T-helper 2 cell treated with Interferon-gamma antibody and Interleukin-4, amounts not matched to agents 5 μg/mL and 100 μg/mL, for 36 hours (primary cell): ENCODE measurements around the gene SLC35E1.
"Not testable (repeated sequence)": the region's sequence is repeated elsewhere in the genome, so short reads cannot be mapped to it uniquely, and the experiment has no call there.

ENCODE experiments used
- DNase-seq: peaks from one replicate; pipeline ENCODE4 v3.0.0; 2021; ENCODE audit warnings: low spot score
- H3K27ac Mint-ChIP-seq: one replicate; pipeline ENCODE4 v1.8.0; 2021; ENCODE audit warnings: mild to moderate bottlenecking, mixed read lengths
- H3K27me3 Mint-ChIP-seq: one replicate; pipeline ENCODE4 v1.8.0; 2021; ENCODE audit warnings: low read depth, mixed read lengths
- H3K36me3 Mint-ChIP-seq: one replicate; pipeline ENCODE4 v1.8.0; 2021; ENCODE audit warnings: low read depth, mixed read lengths
- H3K4me1 Mint-ChIP-seq: one replicate; pipeline ENCODE4 v1.8.0; 2021; ENCODE audit warnings: low read depth, mixed read lengths
- H3K4me3 Mint-ChIP-seq: one replicate; pipeline ENCODE4 v1.8.0; 2022; ENCODE audit warnings: mild to moderate bottlenecking, moderate library complexity, mixed read lengths
- H3K9me3 Mint-ChIP-seq: one replicate; pipeline ENCODE4 v1.8.0; 2021; ENCODE audit warnings: mixed read lengths

The SLC35E1 gene

DNA sequence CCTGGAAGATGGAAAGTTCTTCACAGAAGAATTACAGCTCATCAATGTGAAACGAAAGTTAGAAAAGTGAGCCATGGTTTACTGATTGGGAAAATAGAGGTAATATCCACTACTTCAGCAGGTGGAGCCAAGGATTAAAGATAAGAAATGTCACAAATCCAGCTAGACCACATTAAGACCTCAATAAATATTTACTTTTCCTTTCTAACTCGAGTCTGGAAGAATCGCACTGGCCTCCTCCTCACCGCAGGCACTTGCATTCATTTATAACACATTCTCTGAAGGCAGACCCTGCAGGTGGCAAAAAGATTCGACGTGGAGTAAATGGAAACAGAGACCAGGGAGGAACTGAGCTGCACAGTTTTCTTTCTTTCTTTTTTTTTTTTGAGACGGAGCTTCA, 7.4 kb downstream of the SLC35E1 start:
- Mint-ChIP-seq H3K27ac (peak overlapping the region; percentile 82), H3K4me1 (peaks cover 30% of the 10 kb centered on the region), H3K36me3 (peaks cover 64% of the 10 kb centered on the region), H3K9me3 (peaks cover 8% of the 10 kb centered on the region), H3K27me3 (no peaks in the 10 kb centered on the region), H3K4me3 (peak overlapping the region; percentile 29)
- no peak for DNase-seq

DNA sequence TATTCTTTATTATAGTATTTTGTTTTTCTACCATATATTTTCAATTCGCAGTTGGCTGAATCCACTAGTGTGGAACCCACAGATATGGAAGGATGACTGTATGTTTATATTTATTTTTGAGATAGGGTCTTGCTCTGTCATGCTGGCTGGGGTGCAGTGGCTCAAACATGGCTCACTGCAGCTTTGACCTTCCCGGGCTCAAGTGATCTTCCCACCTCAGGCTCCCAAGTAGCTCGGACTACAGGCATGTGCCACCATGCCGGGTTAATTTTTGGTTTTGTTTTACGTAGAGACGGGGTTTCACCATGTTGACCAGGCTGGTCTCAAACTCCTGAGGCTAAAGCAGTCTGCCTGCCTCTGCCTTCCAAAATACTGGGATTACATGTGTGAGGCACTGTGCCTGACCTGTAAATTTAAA, 9.6 kb downstream of the SLC35E1 start:
- H3K4me1 Mint-ChIP-seq, result peaks cover 20% of the 10 kb centered on the region
- H3K9me3 Mint-ChIP-seq, result peaks cover 8% of the 10 kb centered on the region
- peaks cover 52% of the 10 kb centered on the region for H3K36me3 Mint-ChIP-seq
- H3K27me3 Mint-ChIP-seq, result no peaks in the 10 kb centered on the region
- no peak overlapping the region for H3K27ac Mint-ChIP-seq
- no peak for DNase-seq
- H3K4me3 Mint-ChIP-seq, result no peak overlapping the region

- Mint-ChIP-seq H3K27ac (no peak overlapping the region), H3K36me3 (peaks cover 47% of the 10 kb centered on the region), H3K4me3 (no peak overlapping the region)
Observed at GRCh38 chr19:16561382-16561781, 10.8 kb downstream of the SLC35E1 start.

DNA sequence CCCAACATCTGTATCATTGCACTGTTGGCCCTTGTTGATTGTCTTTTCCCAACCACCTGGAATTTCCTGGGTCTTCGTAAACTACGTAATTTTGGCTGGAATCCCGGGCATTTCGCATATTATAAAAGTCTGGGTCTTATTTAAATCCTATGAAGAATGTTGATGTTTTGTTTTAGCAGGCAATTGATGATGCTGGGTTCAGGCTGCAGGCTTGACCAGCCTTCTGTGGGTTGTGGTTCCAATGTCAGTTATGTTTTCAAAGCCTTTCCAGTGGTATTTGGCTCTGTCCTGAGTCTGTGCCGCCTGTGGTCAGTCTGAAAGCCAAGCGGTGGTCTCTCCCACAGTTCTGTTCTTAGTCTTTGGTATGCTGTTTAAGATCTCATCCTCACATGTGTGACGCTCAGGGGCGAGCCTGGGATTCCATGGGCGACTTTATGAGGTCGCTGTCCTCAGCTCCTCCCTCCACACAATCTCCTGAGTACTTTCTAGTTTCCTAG, 12.4 kb downstream of the SLC35E1 start:
- H3K4me1 Mint-ChIP-seq, result peaks cover 8% of the 10 kb centered on the region
- no peaks in the 10 kb centered on the region for H3K9me3 Mint-ChIP-seq
- H3K27ac Mint-ChIP-seq, result peak overlapping the region; percentile 19
- no peak for DNase-seq
- H3K4me3 Mint-ChIP-seq, result no peak overlapping the region
- no peaks in the 10 kb centered on the region for H3K27me3 Mint-ChIP-seq
- H3K36me3 Mint-ChIP-seq, result peaks cover 50% of the 10 kb centered on the region

More at GRCh38 chr19:16561382-16561781, 10.8 kb downstream of the SLC35E1 start:
- no peak for DNase-seq
- H3K4me1 Mint-ChIP-seq, result peaks cover 15% of the 10 kb centered on the region
- no peaks in the 10 kb centered on the region for H3K27me3 Mint-ChIP-seq
- H3K9me3 Mint-ChIP-seq, result peaks cover 2% of the 10 kb centered on the region

- Mint-ChIP-seq H3K4me3 (no peak overlapping the region), H3K36me3 (peaks cover 44% of the 10 kb centered on the region), H3K27ac (no peak overlapping the region), H3K4me1 (peaks cover 4% of the 10 kb centered on the region), H3K9me3 (no peaks in the 10 kb centered on the region), H3K27me3 (no peaks in the 10 kb centered on the region)
- no peak for DNase-seq
Observed at GRCh38 chr19:16554776-16555175, 17.4 kb downstream of the SLC35E1 start.

DNA sequence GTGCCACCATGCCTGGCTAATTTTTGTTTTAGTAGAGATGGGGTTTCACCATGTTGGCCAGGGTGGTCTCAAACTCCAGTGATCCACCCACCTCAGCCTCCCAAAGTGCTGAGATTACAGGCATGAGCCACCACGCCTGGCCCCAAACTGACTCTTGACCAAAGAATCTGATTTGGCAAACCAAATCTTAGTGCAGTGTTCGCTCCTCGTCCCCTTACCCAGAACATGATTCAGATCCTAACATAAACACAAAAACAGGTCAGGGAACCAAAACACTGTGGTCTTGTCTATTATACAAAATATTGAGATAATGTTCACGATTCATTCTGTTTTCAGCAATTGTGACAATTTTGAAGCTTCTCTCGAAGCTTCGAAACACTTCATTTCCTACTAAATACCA, 20.3 kb downstream of the SLC35E1 start:
- not testable (repeated sequence) for H3K27me3 Mint-ChIP-seq, H3K27ac Mint-ChIP-seq, H3K4me3 Mint-ChIP-seq, H3K4me1 Mint-ChIP-seq, DNase-seq, H3K9me3 Mint-ChIP-seq
- peaks cover 40% of the 10 kb centered on the region for H3K36me3 Mint-ChIP-seq

GRCh38 chr19:16548956-16549355, 23.3 kb downstream of the SLC35E1 start:
- peaks cover 12% of the 10 kb centered on the region for H3K4me1 Mint-ChIP-seq
- H3K27ac Mint-ChIP-seq, result no peak overlapping the region
- DNase-seq, result no peak
- no peaks in the 10 kb centered on the region for H3K9me3 Mint-ChIP-seq
- no peaks in the 10 kb centered on the region for H3K27me3 Mint-ChIP-seq
- H3K36me3 Mint-ChIP-seq, result peaks cover 29% of the 10 kb centered on the region
- H3K4me3 Mint-ChIP-seq, result no peak overlapping the region

- H3K36me3 Mint-ChIP-seq, result peaks cover 23% of the 10 kb centered on the region
Observed at GRCh38 chr19:16544473-16545231, 27.6 kb downstream of the SLC35E1 start.

GRCh38 chr19:16543734-16544133, 28.5 kb downstream of the SLC35E1 start:
- peaks cover 26% of the 10 kb centered on the region for H3K36me3 Mint-ChIP-seq
- DNase-seq, H3K9me3 Mint-ChIP-seq, H3K27me3 Mint-ChIP-seq: not testable (repeated sequence)
- H3K27ac Mint-ChIP-seq, result peak overlapping the region; percentile 94
- peaks cover 30% of the 10 kb centered on the region for H3K4me1 Mint-ChIP-seq
- H3K4me3 Mint-ChIP-seq, result peak overlapping the region; percentile 96

More at GRCh38 chr19:16544473-16545231, 27.6 kb downstream of the SLC35E1 start:
- Mint-ChIP-seq H3K27ac (peak overlapping the region; percentile 57), H3K9me3 (no peaks in the 10 kb centered on the region), H3K4me3 (peak overlapping the region; percentile 22), H3K4me1 (peaks cover 26% of the 10 kb centered on the region), H3K27me3 (no peaks in the 10 kb centered on the region)
- DNase-seq, result no peak

DNA sequence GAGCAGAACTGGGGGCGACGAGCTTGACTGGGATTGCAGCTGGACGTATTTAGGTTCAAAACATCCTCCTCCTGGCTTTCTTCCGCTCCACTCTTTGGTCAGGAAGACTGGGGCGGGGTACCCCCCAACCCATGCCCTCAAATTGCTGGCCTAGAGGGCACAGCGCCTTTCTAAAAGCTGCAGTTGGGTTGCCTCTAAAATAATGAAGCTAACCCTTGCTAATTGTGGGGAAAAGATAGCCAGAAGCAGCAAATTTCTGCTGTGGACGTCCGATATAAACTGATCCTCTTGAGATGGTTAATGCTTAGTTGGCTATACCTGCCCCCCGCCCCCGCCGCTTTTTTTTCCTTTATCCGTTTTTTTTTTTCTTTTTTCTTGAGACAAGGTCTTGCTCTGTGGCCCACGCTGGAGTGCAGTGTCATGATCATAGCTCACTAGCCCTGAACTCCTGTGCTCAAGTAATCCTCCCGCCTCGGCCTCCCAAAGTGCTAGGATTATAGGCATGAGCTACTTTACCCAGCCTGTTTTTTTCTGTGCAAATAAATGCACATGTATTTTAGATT, 29.2 kb downstream of the SLC35E1 start:
- peak overlapping the region; percentile 94 for H3K27ac Mint-ChIP-seq
- no peaks in the 10 kb centered on the region for H3K9me3 Mint-ChIP-seq
- DNase-seq, result no peak
- H3K36me3 Mint-ChIP-seq, result peaks cover 34% of the 10 kb centered on the region
- H3K4me1 Mint-ChIP-seq, result peaks cover 35% of the 10 kb centered on the region
- H3K27me3 Mint-ChIP-seq, result no peaks in the 10 kb centered on the region
- H3K4me3 Mint-ChIP-seq, result peak overlapping the region; percentile 96

DNA sequence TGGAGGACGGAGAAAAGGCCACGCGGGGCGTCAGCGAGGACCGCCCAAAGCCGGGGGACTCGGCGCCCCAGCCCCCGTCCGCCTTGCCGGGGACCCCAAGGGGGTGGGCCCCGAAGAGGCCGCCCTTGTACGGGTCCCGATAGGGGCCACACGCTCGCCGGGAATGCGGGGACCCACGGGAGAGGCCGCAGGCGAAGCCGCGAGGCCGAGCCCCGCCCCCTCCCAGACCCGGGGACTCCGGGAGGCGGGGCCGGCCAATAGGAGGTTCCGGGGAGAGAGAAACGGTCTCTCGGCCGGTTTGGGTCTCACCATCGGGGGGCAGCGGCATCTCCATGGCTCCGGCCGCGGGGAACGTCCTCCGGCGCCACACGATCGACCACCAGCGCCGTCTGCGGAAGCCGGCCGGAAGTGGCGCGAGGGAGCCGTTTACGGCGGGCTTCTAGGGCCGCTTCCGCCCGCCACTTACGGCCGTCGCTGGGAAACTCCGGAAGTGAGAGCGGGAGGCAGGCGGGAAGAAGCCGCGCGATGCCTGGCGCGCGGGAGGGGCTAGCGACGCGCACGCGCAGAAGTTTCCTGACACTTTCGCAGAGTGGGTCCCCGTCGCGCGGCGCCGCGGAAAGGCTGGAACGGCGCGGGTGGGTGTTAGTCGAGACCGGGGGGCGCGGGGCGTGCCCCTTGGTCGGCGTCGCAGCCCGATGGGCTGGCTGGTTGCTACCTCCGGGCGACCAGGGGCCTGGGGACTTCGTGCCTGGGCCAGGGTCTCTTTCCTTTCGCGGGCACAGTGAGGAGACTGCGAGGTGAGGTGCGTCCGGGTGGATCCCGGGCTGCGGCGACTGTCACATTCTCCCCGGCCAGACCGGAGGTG, 29.9 kb downstream of the SLC35E1 start, which contains the start of gene CHERP:
Gene CHERP, minus strand, starts transcription at position 393 of the 865 bp plus-strand sequence. Its CDS starts 59 bp downstream, at position 334.
- Mint-ChIP-seq H3K36me3 (peaks cover 41% of the 10 kb centered on the region), H3K27ac (peak within 1 kb of the TSS; percentile 94), H3K4me3 (peak within 1 kb of the TSS; percentile 96), H3K4me1 (peaks cover 37% of the 10 kb centered on the region), H3K9me3 (no peaks in the 10 kb centered on the region), H3K27me3 (no peaks in the 10 kb centered on the region)
- peak; percentile 94 for DNase-seq

DNA sequence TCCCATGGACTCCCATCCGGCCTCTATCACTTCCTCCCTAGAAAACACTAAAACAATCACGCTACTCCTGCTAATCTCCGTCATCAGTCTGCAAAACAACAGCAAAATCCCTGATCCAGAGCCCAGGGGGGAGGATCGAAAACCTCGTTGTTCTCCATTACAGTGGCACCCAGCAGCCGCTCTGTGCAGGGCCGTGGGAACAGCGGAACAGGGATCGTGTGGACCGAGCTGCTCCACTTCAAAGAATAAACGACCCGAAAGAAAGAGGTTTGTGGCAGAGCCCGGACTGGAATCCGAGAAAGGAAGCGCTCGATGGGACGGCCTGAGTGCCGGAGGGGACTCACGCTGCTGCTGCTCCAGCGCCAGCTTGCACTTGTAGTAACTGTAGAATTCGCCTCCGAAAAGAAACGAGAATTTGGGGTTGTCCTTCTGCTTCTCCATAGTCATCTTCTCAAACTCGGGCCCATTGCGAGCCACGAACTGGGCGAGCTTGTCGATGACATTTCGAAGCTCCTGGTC, 30.6 kb downstream of the SLC35E1 start:
- no peaks in the 10 kb centered on the region for H3K27me3 Mint-ChIP-seq
- H3K9me3 Mint-ChIP-seq, result no peaks in the 10 kb centered on the region
- peaks cover 45% of the 10 kb centered on the region for H3K36me3 Mint-ChIP-seq
- no peak for DNase-seq
- peak overlapping the region; percentile 82 for H3K4me3 Mint-ChIP-seq
- H3K4me1 Mint-ChIP-seq, result peaks cover 39% of the 10 kb centered on the region
- H3K27ac Mint-ChIP-seq, result peak overlapping the region; percentile 61

GRCh38 chr19:16540948-16541347, 31.3 kb downstream of the SLC35E1 start:
- H3K4me1 Mint-ChIP-seq, result peaks cover 39% of the 10 kb centered on the region
- DNase-seq, result no peak
- peaks cover 51% of the 10 kb centered on the region for H3K36me3 Mint-ChIP-seq

More at GRCh38 chr19:16540948-16541347, 31.3 kb downstream of the SLC35E1 start:
- H3K27ac Mint-ChIP-seq, result peak overlapping the region; percentile 61
- peak overlapping the region; percentile 82 for H3K4me3 Mint-ChIP-seq
- H3K27me3 Mint-ChIP-seq, result no peaks in the 10 kb centered on the region
- H3K9me3 Mint-ChIP-seq, result no peaks in the 10 kb centered on the region
